ENCODE data around the gene PREX1.

The PREX1 gene

DNA sequence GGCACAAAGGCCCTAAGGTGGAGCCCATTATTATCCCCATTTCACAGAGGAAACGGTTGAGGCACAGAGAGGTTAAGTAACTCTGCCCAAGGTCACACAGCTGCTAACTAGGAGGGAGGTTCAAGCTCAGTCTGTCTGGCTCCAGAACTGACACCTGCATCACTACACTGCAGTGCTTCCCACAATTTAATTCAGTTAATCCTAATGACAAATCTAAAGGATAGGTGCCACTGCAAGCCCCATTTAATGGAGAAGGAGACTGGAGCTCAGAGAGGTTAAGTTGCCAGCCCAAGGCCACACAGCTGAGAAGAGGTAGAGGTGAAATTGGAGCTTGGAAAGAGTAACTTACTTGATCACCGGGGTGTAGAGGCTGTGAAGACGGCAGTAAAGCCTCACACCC lies 148.8 kb downstream of the PREX1 start:
- no peak for TF ChIP-seq MYC (IDR thresholded peaks at IDR 0.05; ENCODE audit: low read depth, low read length)
- H3K4me3 ChIP-seq (ENCODE audit: low read depth, low read length), result no peak overlapping the region

GRCh38 chr20:48678421-48678820 lies 149.4 kb downstream of the PREX1 start:
- TF ChIP-seq POLR2A (IDR thresholded peaks at IDR 0.05; ENCODE audit: extremely low read depth, insufficient read length) (no peak), MYC (IDR thresholded peaks at IDR 0.05; ENCODE audit: low read depth, low read length) (no peak), CTCF (IDR thresholded peaks at IDR 0.05; ENCODE audit: low read depth, low read length) (no peak), MAX (IDR thresholded peaks at IDR 0.05; ENCODE audit: low read depth, low read length) (no peak)
- DNase-seq (ENCODE audit: low read depth), result no peak
- H3K4me3 ChIP-seq (ENCODE audit: low read depth, low read length), result no peak overlapping the region

More for the DNA sequence above, 148.8 kb downstream of the PREX1 start:
- no peak for DNase-seq (ENCODE audit: low read depth)

DNA sequence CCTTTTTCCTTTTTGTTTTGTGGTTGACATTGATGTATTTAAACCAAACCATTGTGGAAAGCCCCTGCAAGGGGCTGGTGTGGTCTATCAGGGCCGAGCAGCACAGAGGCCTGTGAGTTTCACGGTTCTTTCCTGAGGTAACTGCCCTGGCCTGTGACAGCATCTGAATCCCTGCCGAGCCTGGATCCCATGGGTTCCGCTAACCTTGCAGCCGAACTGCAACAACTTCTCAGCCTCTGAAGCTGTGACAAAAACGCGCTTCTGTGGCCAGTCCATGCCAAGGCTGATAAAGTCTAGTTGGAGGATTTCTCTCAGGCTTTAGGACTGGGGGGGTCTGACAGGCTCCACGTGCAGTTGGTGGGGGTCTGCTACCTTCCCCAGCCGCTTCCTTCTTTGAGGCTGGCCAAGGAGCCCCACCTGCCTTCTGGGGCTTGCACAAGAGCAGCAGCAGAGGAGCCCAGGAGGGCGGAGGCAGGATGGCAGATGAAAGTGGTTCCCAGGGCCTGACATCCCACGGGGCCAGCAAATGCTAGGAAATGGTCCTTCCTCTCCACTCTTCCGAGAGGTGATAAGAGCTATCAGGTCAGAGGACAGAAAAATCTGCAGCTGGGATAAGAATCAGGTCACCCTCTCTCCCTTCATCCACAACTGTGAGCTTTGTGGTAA lies 150.9 kb downstream of the PREX1 start:
- TF ChIP-seq POLR2A (IDR thresholded peaks at IDR 0.05; ENCODE audit: extremely low read depth, insufficient read length) (no peak), MYC (IDR thresholded peaks at IDR 0.05; ENCODE audit: low read depth, low read length) (no peak), MAX (IDR thresholded peaks at IDR 0.05; ENCODE audit: low read depth, low read length) (no peak), CTCF (IDR thresholded peaks at IDR 0.05; ENCODE audit: low read depth, low read length) (no peak)
- DNase-seq (ENCODE audit: low read depth), result no peak

DNA sequence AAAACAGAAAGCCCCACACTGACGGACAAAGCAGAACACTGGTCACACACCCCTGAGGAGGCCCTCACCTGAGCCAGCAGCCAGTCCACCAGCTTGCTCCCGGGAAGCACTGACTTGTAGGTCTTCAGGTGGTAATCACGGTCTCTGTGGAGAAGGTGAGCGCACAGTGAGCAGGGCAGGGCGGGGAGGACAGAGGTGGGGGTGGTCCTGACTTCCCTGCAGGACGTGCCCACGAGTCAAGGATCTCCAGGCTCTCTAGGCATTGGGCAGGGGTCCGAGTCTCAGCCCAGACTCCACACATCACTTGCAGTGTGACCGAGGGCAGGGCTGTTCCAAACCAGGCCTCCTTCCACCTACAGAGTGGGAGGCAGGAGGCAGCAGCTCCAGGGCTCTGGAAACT lies 151.7 kb downstream of the PREX1 start:
- DNase-seq (ENCODE audit: low read depth), result no peak
- TF ChIP-seq POLR2A (IDR thresholded peaks at IDR 0.05; ENCODE audit: extremely low read depth, insufficient read length) (no peak), MAX (IDR thresholded peaks at IDR 0.05; ENCODE audit: low read depth, low read length) (no peak), MYC (IDR thresholded peaks at IDR 0.05; ENCODE audit: low read depth, low read length) (no peak), CTCF (IDR thresholded peaks at IDR 0.05; ENCODE audit: low read depth, low read length) (no peak)
- H3K4me3 ChIP-seq (ENCODE audit: low read depth, low read length), result no peak overlapping the region

More for the DNA sequence above, 150.9 kb downstream of the PREX1 start:
- no peak overlapping the region for H3K4me3 ChIP-seq (ENCODE audit: low read depth, low read length)

GRCh38 chr20:48674461-48674860 lies 153.3 kb downstream of the PREX1 start:
- DNase-seq (ENCODE audit: low read depth), result no peak
- TF ChIP-seq POLR2A (IDR thresholded peaks at IDR 0.05; ENCODE audit: extremely low read depth, insufficient read length), result no peak
- TF ChIP-seq MYC (IDR thresholded peaks at IDR 0.05; ENCODE audit: low read depth, low read length), result no peak
- TF ChIP-seq CTCF (IDR thresholded peaks at IDR 0.05; ENCODE audit: low read depth, low read length), result no peak
- no peak for TF ChIP-seq MAX (IDR thresholded peaks at IDR 0.05; ENCODE audit: low read depth, low read length)
- H3K4me3 ChIP-seq (ENCODE audit: low read depth, low read length), result no peak overlapping the region

GRCh38 chr20:48673507-48673906 lies 154.3 kb downstream of the PREX1 start:
- TF ChIP-seq CTCF (IDR thresholded peaks at IDR 0.05; ENCODE audit: low read depth, low read length) (no peak), MAX (IDR thresholded peaks at IDR 0.05; ENCODE audit: low read depth, low read length) (peak; percentile 68), MYC (IDR thresholded peaks at IDR 0.05; ENCODE audit: low read depth, low read length) (peak; percentile 61)
- H3K4me3 ChIP-seq (ENCODE audit: low read depth, low read length), result no peak overlapping the region
- DNase-seq (ENCODE audit: low read depth), result peak; percentile 84
